ENCODE data around the gene LINGO3. TPM values are rescaled to one million over a fixed set of nuclear protein-coding genes. Genes with fewer than 3 reads are reported as not detected.

LINGO3 gene
- total RNA-seq, 1 donor = not detected

DNA sequence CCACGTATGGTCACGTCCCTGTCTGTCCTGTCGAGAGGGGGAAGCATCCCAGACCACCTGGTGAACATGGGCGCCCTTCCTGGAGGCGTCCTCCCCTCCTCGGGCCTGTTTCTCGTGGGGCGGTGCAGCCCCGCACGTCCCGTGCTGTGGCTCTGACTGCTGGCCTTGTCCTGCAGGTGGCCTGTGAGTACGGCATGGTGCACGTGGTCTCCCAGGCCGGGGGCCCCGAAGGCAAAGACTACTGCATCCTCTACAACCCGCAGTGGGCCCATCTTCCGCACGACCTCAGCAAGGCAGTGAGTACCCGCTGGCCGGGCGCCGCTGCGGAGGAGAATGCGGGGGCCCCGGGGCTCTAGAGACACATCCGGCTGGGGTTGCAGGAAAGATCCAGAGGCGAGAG is 26.5 kb upstream of the LINGO3 start:
- no peak for DNase-seq (ENCODE audit: low read depth)
- TF ChIP-seq, protein P1, sequence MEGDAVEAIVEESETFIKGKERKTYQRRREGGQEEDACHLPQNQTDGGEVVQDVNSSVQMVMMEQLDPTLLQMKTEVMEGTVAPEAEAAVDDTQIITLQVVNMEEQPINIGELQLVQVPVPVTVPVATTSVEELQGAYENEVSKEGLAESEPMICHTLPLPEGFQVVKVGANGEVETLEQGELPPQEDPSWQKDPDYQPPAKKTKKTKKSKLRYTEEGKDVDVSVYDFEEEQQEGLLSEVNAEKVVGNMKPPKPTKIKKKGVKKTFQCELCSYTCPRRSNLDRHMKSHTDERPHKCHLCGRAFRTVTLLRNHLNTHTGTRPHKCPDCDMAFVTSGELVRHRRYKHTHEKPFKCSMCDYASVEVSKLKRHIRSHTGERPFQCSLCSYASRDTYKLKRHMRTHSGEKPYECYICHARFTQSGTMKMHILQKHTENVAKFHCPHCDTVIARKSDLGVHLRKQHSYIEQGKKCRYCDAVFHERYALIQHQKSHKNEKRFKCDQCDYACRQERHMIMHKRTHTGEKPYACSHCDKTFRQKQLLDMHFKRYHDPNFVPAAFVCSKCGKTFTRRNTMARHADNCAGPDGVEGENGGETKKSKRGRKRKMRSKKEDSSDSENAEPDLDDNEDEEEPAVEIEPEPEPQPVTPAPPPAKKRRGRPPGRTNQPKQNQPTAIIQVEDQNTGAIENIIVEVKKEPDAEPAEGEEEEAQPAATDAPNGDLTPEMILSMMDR (IDR thresholded peaks at IDR 0.05; ENCODE audit: insufficient read depth, low read length) = no peak
- no peak overlapping the region for H3K4me3 ChIP-seq (ENCODE audit: low read depth, low read length)

DNA sequence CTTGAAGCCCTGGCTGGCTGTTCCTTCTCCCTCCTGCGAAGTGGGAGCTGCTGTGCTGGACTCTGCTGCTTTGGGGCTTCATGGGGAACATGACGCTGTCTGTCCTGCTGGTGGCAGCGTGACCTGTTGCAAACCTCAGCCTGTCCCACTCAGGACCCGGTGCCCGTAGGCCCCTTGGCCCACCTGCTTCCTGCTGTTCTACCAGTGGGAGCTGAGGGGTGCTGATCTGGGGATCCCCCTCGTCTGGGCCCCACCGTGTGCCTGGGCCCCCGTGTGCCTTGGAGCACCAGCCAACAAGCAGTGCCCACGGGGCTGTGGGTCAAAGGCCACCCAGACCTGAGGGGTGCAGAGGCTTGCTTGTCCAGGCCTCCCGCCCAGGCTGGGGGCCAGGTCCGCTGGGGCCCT is 25.9 kb upstream of the LINGO3 start:
- no peak for DNase-seq (ENCODE audit: low read depth)
- no peak overlapping the region for H3K4me3 ChIP-seq (ENCODE audit: low read depth, low read length)
- TF ChIP-seq, protein P1 (IDR thresholded peaks at IDR 0.05; ENCODE audit: insufficient read depth, low read length) = no peak

DNA sequence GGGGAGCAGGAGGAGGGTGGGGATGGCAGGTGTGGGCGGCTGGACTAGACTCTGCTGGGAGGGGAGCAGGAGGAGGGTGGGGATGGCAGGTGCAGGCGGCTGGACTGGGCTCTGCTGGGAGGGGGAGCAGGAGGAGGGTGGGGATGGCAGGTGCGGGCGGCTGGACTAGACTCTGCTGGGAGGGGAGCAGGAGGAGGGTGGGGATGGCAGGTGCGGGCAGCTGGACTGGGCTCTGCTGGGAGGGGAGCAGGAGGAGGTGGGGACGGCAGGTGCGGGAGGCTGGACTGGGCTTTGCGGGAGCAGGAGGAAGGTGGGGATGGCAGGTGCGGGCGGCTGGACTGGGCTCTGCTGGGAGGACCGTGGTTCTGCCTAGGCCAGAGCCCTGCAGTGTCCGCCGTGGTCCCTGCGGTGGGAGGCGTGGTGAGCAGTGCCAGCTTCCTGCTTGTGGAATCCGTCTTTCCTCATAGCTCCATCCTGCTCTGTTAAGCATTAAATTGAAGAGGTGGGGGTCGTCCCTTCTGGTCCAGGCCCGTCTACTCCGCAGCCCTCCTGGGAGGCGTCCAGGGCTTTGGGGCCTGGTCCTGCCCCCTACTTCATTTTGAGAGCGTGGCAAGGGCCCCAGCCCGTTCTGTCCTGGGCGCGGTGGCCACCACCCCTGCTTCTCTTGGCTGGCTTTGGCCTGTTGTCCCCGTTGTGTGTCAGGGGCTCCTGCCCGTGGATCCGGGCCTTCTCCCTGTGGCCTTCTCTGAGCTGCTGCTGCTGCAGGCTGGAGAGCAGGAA is 25.3 kb upstream of the LINGO3 start:
- TF ChIP-seq, protein P1 (IDR thresholded peaks at IDR 0.05; ENCODE audit: insufficient read depth, low read length) = no peak
- no peak for DNase-seq (ENCODE audit: low read depth)
- H3K4me3 ChIP-seq (ENCODE audit: low read depth, low read length) = no peak overlapping the region

DNA sequence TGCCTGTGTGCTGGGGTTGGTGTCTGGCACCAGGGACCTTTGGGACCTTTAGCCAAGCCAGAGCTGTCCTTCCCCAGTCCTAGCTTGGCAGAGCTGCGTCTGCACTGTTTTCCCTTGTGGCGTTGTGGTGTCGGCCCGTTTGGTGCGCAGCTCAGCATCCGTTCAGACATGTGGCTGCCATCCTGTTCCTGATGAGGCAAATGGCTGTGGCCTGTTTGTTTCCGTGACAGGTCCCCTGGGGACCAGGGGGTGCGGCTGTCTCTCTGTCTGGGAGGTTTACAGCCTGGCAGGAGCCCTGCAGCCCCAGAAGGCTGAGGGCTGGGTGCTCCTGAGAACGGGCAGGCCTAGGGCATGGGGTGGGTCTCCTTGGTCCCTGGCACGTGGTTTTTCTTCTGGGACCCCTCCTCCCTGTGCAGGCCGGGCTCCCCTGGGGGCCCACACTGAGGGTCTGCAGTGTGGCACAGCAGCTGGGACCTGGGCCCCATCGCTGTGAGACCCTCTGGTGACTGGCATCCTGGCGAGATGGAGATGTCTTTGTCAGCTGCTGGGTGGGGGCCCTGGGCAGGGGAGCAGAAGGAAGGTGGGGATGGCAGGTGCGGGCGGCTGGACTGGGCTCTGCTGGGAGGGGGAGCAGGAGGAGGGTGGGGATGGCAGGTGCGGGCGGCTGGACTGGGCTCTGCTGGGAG is 24.5 kb upstream of the LINGO3 start:
- no peak overlapping the region for H3K4me3 ChIP-seq (ENCODE audit: low read depth, low read length)
- TF ChIP-seq, protein P1 (IDR thresholded peaks at IDR 0.05; ENCODE audit: insufficient read depth, low read length) = no peak
- no peak for DNase-seq (ENCODE audit: low read depth)

DNA sequence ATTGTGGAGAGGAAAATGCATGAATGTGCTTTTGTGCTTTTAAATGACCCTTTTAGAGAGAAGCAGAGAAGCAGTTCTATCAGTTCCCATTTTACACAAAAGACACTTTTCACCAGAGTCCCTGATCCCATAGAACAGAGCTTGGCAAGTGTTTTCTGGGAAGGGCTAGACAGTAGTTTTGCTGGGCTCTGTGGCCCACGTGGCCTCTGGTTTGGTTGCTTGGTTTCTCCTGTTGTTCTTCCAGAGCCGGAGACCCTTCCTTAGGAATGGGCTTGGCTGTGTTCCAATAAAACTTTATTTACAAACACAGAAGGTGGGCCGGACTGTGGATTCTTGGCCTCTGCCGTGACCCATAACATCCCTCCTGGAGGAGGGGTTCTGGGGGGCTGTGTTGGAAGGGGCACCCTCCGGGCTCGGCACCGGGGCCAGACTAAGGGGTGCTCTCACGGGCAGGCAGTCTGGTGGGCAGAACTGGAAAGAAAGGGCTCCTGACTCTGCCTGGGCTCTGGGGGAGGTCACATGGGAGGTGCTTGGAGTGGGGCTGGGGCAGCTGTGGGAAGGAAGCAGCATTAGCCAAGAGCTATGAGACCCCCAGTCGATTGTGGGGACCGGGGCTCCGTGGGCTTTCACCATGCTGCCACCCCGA is 23.8 kb upstream of the LINGO3 start:
- TF ChIP-seq, protein P1 (IDR thresholded peaks at IDR 0.05; ENCODE audit: insufficient read depth, low read length) = no peak
- no peak for DNase-seq (ENCODE audit: low read depth)

DNA sequence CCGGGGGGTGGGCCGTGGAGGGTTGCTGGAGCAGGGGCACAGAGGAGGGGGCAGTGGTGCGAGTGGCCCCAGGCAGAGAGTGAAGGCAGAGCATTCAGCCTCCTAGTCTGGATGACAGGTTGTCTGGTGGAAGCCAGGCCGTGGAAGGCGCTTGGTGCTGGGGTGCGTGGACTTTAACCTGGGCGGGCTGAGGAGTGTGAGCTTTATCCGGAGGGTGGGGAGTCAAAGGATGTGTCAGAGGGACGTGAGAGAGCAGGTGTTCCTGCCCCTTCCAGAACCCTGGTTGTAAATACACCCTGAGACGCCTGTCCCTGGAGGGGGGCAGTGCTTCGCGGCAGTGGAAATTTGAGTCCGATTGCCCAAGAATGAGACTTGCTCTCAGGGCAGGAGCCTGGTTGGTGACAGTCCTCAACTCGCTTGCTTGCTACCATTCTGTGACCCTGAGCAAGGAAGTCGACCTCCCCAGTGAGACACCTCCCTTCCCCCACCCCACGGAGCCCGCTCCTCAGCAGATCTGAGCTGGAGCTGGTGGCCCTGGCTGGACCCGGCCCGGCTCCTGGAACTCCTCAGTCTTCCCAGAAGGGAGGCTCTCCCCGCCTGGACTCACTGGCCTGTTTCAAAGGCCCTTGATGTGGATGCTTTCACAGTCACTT is 22.8 kb upstream of the LINGO3 start:
- no peak overlapping the region for H3K4me3 ChIP-seq (ENCODE audit: low read depth, low read length)
- DNase-seq (ENCODE audit: low read depth) = no peak
- TF ChIP-seq, protein P1 (IDR thresholded peaks at IDR 0.05; ENCODE audit: insufficient read depth, low read length) = no peak

More for the DNA sequence above, 23.8 kb upstream of the LINGO3 start:
- H3K4me3 ChIP-seq (ENCODE audit: low read depth, low read length) = no peak overlapping the region
